GM19023 (cell line): Measurements from ENCODE around the gene NMRK1.

Source experiments
- ATAC-seq: cut with Tn5 transposase; IDR thresholded peaks from one replicate; pipeline ENCODE4 v1.9.1; 2021; ENCODE audit warnings: mild to moderate bottlenecking, moderate library complexity; ENCODE audit not compliant: unreplicated experiment

The NMRK1 gene

GRCh38 chr9:75087824-75088645 lies at the start of gene NMRK1, which contains the start of gene OSTF1:
Gene NMRK1 (minus strand): TSS chr9:75088155. CDS start chr9:75083115, 5,040 bp downstream.
Gene OSTF1 (plus strand): TSS chr9:75088514. CDS start chr9:75088693, 179 bp downstream.
- ATAC-seq, result peak; percentile 89

- no peak for ATAC-seq
These were observed 46.5 kb upstream of the NMRK1 start for GRCh38 chr9:75134495-75134894.

- ATAC-seq, result no peak
These were observed 45.4 kb upstream of the NMRK1 start for GRCh38 chr9:75133396-75133795.

- no peak for ATAC-seq
These were observed 44.3 kb upstream of the NMRK1 start for GRCh38 chr9:75132244-75132643.

GRCh38 chr9:75131700-75132099 lies 43.7 kb upstream of the NMRK1 start:
- no peak for ATAC-seq

- no peak for ATAC-seq
These were observed 42.8 kb upstream of the NMRK1 start for GRCh38 chr9:75130621-75131230.

- ATAC-seq, result no peak
These were observed 42.2 kb upstream of the NMRK1 start for GRCh38 chr9:75130172-75130571.

GRCh38 chr9:75128535-75128934 lies 40.6 kb upstream of the NMRK1 start:
- ATAC-seq, result no peak

GRCh38 chr9:75123696-75124095 lies 35.7 kb upstream of the NMRK1 start:
- no peak for ATAC-seq

GRCh38 chr9:75121914-75122558 lies 34.1 kb upstream of the NMRK1 start:
- no peak for ATAC-seq

GRCh38 chr9:75120686-75121085 lies 32.7 kb upstream of the NMRK1 start:
- ATAC-seq, result no peak

- ATAC-seq, result no peak
These were observed 29.6 kb upstream of the NMRK1 start for GRCh38 chr9:75117564-75117963.

- no peak for ATAC-seq
These were observed 28.4 kb upstream of the NMRK1 start for GRCh38 chr9:75116306-75116705.

- no peak for ATAC-seq
These were observed 24.8 kb upstream of the NMRK1 start for GRCh38 chr9:75112789-75113188.

- ATAC-seq, result no peak
These were observed 23.2 kb upstream of the NMRK1 start for GRCh38 chr9:75111019-75111622.

GRCh38 chr9:75109210-75109839 lies 21.4 kb upstream of the NMRK1 start:
- ATAC-seq, result no peak

GRCh38 chr9:75108571-75108970 lies 20.6 kb upstream of the NMRK1 start:
- ATAC-seq, result no peak

- no peak for ATAC-seq
These were observed 18.9 kb upstream of the NMRK1 start for GRCh38 chr9:75106857-75107256.

GRCh38 chr9:75105841-75106240 lies 17.9 kb upstream of the NMRK1 start:
- no peak for ATAC-seq

- ATAC-seq, result no peak
These were observed 17.1 kb upstream of the NMRK1 start for GRCh38 chr9:75105019-75105540.

- ATAC-seq, result no peak
These were observed 16.7 kb upstream of the NMRK1 start for GRCh38 chr9:75104607-75105006.
